ENCODE measurements around the gene PCDHGA1. TPM values are rescaled to one million over a fixed set of nuclear protein-coding genes. Genes with fewer than 3 reads are reported as not detected.

The PCDHGA1 gene
- total RNA-seq, 1 experiment from 2014 or later: not detected

DNA sequence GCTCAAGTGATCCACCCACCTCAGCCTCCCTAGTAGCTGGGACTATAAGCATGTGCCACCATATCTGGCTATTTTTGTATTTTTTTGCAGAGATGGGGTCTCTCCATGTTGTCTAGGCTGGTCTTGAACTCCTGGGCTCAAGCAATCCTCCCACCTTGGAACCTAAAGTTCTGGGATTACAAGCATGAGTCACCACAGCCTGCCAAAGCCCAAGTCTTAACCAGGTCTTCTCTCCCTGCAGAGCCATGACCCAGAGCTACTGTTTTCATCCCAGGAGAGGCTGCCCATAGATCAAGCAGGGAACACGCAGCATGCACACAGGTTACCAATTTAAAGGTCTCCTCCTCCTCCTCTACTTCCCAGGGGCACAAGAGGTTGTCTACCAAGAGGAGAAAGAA lies 188.3 kb downstream of the PCDHGA1 start:
- no peak overlapping the region for H3K4me3 Mint-ChIP-seq (ENCODE audit: low read depth, unreplicated experiment)
- no peak for TF ChIP-seq CTCF (IDR thresholded peaks at IDR 0.05; ENCODE audit: unreplicated experiment)
- intact Hi-C loops (cut with micrococcal nuclease; ENCODE audit: unreplicated experiment): no loop called here
- peaks cover 44% of the 10 kb centered on the region for H3K4me1 Mint-ChIP-seq (ENCODE audit: low read depth, unreplicated experiment)
- DNase-seq: no peak
- peaks cover 72% of the 10 kb centered on the region for H3K36me3 Mint-ChIP-seq (ENCODE audit: insufficient read depth, unreplicated experiment)
- no TSS peak for BruUV-seq (replicated peaks)
- CTCF ChIA-PET: no interaction called here
- no peaks in the 10 kb centered on the region for H3K9me3 Mint-ChIP-seq (ENCODE audit: low read depth, unreplicated experiment)
- H3K27me3 Mint-ChIP-seq (ENCODE audit: unreplicated experiment): no peaks in the 10 kb centered on the region
- H3K27ac Mint-ChIP-seq (ENCODE audit: unreplicated experiment): no peak overlapping the region

- Mint-ChIP-seq H3K4me1 (ENCODE audit: low read depth, unreplicated experiment) (peaks cover 53% of the 10 kb centered on the region), H3K27me3 (ENCODE audit: unreplicated experiment) (no peaks in the 10 kb centered on the region), H3K4me3 (ENCODE audit: low read depth, unreplicated experiment) (peak overlapping the region; percentile 7), H3K27ac (ENCODE audit: unreplicated experiment) (peak overlapping the region; percentile 91), H3K36me3 (ENCODE audit: insufficient read depth, unreplicated experiment) (peaks cover 78% of the 10 kb centered on the region), H3K9me3 (ENCODE audit: low read depth, unreplicated experiment) (no peaks in the 10 kb centered on the region)
- intact Hi-C loops (cut with micrococcal nuclease; ENCODE audit: unreplicated experiment): loop anchor here (10.0 kb wide), 1 partner anchor 515 kb away; no protein-coding TSS in a partner anchor
- CTCF ChIA-PET: interaction anchor here (1.6 to 2.1 kb wide), 3 partner anchors 37 to 297 kb away, joined by 12 to 27 read pairs (median 16); partner anchors contain the start of genes PCDHB14 and PCDHGC3
- no peak for TF ChIP-seq CTCF (IDR thresholded peaks at IDR 0.05; ENCODE audit: unreplicated experiment)
- no peak for DNase-seq
- no TSS peak for BruUV-seq (replicated peaks)
These were observed 189.6 kb downstream of the PCDHGA1 start for GRCh38 chr5:141519605-141520565.

DNA sequence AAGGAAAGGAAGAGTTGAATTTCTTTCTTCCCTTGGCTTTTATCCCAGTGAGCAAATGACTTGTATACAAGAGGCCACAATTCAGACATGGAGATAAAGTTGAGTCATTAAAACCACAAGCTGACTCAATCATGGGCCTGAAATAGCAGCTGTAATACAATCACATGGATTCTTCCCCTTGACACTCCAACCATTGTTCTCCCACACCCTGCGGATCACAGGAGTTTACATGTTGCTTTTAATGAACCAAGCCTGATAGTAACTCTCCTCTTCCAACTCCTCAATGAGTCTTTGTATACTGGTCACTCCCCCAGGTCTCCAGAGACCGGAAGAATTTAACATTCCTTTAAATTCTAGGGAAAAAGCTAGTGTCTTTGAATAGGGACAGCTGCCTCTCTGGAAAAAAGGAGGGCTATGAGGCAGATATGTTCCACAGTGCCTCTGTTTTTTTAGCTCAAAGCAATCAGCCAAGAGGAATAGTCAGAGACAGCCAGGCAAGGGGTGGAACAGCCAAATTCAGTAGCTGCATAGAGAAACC lies 191.0 kb downstream of the PCDHGA1 start:
- peak; percentile 79 for DNase-seq
- CTCF ChIA-PET: interaction anchor here (0.7 to 2.1 kb wide), 19 partner anchors 9 to 735 kb away, joined by 3 to 27 read pairs (median 5); partner anchors contain the start of genes ARAP3, DIAPH1, PCDHA1 and PCDHB14
- intact Hi-C loops (cut with micrococcal nuclease; ENCODE audit: unreplicated experiment): loop anchor here (1.0 to 10.0 kb wide), 2 partner anchors 37 to 517 kb away; no protein-coding TSS in a partner anchor
- Mint-ChIP-seq H3K4me3 (ENCODE audit: low read depth, unreplicated experiment) (peak overlapping the region; percentile 18), H3K27ac (ENCODE audit: unreplicated experiment) (peak overlapping the region; percentile 91), H3K27me3 (ENCODE audit: unreplicated experiment) (no peaks in the 10 kb centered on the region), H3K9me3 (ENCODE audit: low read depth, unreplicated experiment) (no peaks in the 10 kb centered on the region), H3K36me3 (ENCODE audit: insufficient read depth, unreplicated experiment) (peaks cover 79% of the 10 kb centered on the region), H3K4me1 (ENCODE audit: low read depth, unreplicated experiment) (peaks cover 67% of the 10 kb centered on the region)
- BruUV-seq (replicated peaks): no TSS peak
- TF ChIP-seq CTCF (IDR thresholded peaks at IDR 0.05; ENCODE audit: unreplicated experiment): no peak

- CTCF ChIA-PET: interaction anchor here (0.9 to 3.2 kb wide), 8 partner anchors 12 to 299 kb away, joined by 3 to 27 read pairs (median 10); partner anchors contain the start of genes PCDHB14, PCDHGB6, PCDHGB7 and PCDHGC3
- no peak for DNase-seq
- Mint-ChIP-seq H3K4me1 (ENCODE audit: low read depth, unreplicated experiment) (peaks cover 69% of the 10 kb centered on the region), H3K4me3 (ENCODE audit: low read depth, unreplicated experiment) (peak overlapping the region; percentile 36), H3K27ac (ENCODE audit: unreplicated experiment) (peak overlapping the region; percentile 91), H3K9me3 (ENCODE audit: low read depth, unreplicated experiment) (no peaks in the 10 kb centered on the region), H3K27me3 (ENCODE audit: unreplicated experiment) (no peaks in the 10 kb centered on the region), H3K36me3 (ENCODE audit: insufficient read depth, unreplicated experiment) (peaks cover 81% of the 10 kb centered on the region)
- BruUV-seq (replicated peaks): no TSS peak
- TF ChIP-seq CTCF (IDR thresholded peaks at IDR 0.05; ENCODE audit: unreplicated experiment): no peak
- intact Hi-C loops (cut with micrococcal nuclease; ENCODE audit: unreplicated experiment): loop anchor here (10.0 kb wide), 1 partner anchor 518 kb away; no protein-coding TSS in a partner anchor
These were observed 192.0 kb downstream of the PCDHGA1 start for GRCh38 chr5:141522301-141522700.
